HL-60/S4 (cell line): Measurements from ENCODE around the gene STAG1.
"Not testable (repeated sequence)": the region's sequence is repeated elsewhere in the genome, so short reads cannot be mapped to it uniquely, and the experiment has no call there.

ENCODE experiments used
- in situ Hi-C: fragments of 300-500 bp; cut with MboI; formaldehyde crosslinking; loops from 2 replicates; pipeline ENCODE4 v1.14.3; 2022; ENCODE audit warnings: low sequenced_read_pairs

Gene STAG1

DNA sequence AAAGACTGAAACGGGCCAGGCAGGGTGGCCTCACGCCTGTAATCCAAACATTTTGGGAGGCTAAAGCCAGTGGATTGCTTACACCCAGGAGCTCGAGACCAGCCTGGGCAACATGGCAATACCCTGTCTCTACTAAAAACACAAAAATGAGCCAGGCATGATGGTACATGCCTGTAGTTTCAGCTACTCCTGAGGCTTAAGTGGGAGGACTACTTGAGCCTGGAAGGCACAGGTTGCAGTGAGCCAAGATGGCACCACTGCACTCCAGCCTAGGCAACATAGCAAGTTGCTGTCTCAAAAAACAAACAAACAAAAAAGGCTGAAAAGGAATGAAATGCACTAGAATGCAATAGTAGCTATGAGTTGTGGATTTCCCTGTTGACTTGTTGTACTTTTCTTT lies 94.7 kb downstream of the STAG1 start:
- in situ Hi-C loops = no loop called here

DNA sequence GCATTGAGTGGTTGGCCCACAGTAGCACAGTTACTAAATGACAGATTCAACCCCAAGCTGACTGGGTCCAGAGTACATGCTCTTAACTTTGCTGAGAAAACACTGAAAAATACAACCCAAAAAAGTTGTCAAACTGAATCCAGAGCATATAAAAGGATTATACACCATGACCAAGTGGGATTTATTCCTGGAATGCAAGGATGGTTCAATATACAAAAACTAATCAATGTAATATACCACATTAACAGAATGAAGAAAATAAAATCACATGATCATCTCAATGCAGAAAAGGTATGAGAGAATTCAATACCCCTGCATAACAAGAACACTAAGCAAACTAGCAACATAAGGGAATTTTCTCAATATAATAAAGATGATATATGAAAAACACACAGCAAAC lies 98.5 kb downstream of the STAG1 start:
- in situ Hi-C loops = no loop called here

DNA sequence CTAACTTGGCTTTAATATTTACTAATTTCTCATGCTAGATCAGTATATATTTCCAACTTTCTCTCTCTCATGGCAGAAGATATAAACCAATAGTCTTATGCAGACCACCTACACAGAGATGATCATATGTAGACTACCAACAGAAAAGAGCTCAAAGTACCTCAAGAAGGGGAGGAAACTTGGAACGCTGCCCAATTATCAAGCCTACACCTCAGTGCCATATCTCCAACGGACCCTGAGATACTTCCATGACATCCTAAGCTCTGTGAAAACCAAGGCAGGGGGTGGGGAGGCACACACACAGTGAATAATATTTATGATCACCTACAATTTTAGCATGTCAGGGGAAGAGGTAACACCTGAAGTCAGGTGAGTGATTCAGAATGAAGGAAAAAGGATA lies 100.6 kb downstream of the STAG1 start:
- in situ Hi-C loops = no loop called here

DNA sequence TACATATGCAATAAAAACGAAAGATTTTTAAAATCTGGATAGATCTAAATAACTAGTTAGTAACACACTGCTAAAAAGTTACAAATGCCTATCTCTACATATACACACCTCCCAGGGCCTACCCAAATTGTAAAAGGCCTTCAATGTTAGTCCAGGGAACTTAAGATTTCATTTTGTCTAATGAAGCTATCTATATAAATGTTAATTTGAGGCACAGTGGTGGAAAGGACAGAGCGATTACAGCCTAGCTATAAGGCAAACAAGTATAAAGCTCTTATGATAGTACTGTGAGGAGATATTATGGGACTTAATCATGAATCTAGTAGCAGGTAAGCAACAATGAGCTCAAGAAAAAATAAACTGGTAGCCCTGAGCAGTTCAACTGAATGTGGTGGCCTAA lies 101.7 kb downstream of the STAG1 start:
- in situ Hi-C loops = no loop called here

DNA sequence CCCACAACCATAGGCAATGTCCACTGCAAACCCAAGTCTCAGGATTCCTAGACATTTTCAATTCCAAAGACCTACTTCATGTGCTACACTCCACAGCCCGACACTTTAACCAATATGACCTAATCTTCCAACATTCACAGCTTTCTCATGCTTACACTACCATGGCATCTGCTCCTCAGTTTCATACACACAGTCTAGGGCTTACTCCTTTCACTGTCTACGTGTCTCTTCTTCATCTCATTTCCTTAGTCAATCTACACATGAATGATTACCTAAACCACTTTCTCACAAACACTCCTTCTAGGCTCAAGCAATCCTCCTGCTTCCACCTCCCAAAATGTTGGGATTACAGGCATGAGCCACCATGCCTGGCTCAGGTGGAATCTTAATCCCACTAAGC lies 106.3 kb downstream of the STAG1 start:
- in situ Hi-C loops = no loop called here

DNA sequence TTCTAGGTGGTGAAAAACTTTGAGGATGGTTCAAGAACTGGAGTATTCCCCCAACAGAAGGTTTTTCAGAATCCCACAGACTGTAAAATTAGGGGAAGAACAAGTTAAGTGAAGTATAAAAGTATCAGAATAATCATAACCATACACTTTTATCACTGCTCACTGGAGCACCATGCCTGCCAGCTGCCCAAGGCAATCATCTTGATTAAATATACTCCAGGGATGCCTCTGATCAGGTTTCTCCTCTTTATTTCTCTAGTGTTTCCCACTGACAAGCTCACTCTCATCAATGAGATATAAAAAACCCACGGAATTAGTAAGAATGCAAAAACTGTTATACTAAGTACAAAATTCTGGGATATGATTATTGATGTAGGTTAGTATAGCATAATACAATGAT lies 108.0 kb downstream of the STAG1 start:
- in situ Hi-C loops = no loop called here

DNA sequence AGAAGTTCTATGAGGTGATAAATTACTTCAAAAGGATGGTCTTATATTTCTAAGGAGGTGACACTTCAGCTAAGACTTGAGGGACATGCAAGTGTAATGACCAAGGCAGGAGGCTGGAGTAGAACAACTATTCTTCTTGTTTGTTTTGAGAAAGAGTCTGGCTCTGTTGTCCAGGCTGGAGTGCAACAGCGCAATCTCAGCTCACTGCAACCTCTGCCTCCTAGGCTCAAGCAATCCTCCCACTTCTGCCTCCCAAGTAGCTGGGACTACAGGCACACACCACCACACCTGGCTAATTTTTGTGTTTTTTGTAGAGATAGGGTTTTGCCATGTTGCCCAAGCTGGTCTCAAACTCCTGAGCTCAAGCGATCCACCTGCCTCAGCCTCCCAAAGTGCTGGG lies 108.8 kb downstream of the STAG1 start:
- in situ Hi-C loops = not testable (repeated sequence)

DNA sequence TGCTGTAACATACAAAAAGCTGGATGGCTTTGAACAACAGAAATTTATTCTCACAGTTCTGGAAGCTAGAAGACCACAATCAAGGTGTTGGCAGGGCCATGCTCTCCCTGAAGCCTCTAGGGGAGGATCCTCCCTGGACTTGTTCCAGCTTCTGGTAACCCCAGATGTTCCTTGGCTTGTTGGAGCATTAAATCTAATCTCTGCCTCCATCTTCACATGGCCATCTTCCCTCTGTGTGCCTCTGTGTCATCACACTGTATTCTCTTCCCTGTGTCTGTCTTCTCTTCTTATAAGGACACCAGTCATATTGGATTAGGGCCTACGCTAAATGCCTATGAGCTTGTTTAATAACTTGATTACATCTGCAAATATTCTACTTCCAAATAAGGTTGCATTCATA lies 109.5 kb downstream of the STAG1 start:
- in situ Hi-C loops = no loop called here

DNA sequence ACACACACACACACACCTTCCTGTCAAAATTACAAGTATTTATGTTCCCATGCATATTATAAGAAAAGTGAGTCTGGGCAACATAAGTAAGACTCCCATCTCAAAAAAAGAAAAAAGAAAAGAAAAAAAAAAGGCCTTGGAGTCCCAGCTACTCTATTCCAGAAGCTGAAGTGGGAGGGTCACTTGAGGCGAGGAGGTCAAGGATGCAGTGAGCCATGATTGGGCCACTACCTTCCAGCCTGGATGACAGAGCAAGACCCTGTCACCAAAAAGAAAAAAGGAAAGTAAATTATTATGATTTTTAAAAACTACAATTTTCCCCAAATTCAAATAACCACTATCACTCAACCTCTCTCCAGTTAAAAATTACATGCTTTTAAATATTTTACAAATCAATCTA lies 113.1 kb downstream of the STAG1 start:
- in situ Hi-C loops = no loop called here

DNA sequence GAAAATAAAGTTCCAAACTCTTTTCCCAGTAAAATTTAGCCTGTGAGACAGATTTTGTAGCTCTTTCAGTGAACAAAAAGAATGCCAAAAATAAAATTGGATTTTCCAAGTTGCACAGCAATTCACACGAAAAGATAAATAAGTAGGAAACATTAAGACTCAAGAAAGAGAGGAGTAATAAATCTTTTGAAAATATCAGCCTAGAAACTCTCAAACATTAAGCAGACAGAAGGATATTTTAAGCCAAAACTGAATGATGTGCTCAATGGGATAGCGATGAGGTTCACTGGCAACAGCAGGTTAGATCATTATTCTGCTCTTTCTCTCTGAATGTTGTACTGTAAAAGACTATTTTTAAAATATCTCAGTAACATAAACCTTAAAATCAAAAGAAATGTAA lies 115.0 kb downstream of the STAG1 start:
- in situ Hi-C loops = no loop called here

DNA sequence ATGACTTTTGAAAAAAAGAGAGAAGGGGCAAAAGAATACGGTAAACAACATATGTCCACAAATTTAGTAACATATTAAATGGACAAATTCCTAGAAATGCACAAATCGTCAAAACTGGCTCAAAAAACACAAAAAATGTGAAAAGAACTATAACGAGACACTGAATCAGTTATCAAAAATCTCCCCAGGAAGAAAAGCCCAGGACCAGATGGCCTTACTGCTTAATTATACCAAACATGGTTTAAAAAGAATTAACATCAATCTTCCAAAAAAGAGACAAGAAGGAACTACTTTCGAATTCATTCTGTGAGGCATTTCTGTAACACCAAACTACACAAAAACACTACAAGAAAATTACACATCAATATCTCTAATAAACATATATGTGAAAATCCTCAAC lies 117.4 kb downstream of the STAG1 start:
- in situ Hi-C loops = no loop called here

DNA sequence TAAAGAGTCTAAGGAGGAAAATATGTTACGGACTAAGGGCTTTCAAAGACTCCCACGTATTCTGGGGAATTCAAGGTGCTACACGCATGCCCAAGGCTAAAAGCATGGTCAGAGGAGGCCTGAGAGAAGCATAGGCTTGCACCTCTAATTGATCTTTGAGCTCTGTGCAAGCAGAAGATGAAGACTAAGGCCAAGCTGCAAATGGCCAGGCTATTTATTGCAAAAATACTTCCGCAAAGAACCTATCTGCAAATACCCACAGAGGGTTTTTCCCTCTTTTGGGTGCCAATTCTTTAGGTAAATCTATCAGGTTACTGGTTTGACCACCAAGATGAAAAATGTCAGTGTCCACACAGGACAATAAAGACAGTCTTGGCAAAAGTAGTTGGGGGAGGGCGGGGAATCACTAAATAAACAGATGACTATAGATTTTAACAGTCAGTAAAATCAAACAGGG lies 119.5 kb downstream of the STAG1 start:
- in situ Hi-C loops = no loop called here

DNA sequence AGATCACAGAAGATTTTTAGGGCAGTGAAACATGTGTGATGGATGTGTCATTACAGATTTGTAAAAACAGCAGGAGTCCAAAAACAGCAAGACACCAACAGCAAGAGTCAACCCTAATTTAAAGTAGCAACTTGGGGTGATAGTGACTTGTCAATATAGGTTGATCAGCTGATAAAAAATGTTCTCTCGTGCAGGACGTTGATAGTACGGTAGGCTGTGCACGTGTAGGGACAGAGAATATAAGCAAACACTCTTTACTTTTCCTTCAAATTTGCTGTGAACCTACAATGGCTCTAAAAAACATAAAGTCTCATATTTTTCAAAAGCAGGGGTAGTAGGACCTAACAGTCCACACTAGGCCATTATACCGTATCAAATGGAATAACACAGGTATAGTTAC lies 120.8 kb downstream of the STAG1 start:
- in situ Hi-C loops = no loop called here

DNA sequence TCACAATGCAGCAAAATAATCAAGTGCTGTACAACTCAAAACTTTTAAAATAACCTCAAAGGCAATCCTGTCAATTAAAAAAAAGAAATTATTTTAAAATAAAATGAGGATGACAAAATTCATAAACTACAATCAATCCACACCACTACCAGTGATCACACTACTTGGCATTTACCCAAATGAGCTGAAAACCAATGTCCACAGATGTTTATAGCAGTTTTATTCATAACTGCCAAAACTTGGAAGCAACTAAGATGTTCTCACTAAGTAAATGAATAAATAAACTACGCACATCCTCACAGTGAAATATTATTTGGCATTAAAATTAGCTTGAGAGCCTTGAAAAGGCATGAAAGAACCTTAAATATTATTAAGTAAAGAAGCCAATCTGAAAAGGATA lies 121.3 kb downstream of the STAG1 start:
- in situ Hi-C loops = no loop called here

DNA sequence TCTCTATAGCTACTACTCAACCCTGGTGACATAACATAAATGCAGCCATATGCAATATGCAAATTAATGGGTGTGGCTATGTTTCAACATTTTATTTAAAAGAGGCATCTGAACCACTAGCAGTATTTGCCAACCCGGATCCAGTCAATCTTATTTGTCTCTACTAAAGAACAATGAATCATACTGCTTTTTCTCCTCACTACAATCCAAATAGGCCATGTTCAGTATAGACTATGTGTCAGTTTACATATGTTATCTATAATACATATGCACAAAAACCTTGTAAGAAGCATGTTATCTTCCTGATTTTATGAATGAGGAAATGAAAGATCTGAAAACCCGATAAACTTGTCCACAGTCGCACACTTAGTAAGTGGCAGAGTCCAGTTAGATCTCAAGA lies 125.7 kb downstream of the STAG1 start:
- in situ Hi-C loops = no loop called here

DNA sequence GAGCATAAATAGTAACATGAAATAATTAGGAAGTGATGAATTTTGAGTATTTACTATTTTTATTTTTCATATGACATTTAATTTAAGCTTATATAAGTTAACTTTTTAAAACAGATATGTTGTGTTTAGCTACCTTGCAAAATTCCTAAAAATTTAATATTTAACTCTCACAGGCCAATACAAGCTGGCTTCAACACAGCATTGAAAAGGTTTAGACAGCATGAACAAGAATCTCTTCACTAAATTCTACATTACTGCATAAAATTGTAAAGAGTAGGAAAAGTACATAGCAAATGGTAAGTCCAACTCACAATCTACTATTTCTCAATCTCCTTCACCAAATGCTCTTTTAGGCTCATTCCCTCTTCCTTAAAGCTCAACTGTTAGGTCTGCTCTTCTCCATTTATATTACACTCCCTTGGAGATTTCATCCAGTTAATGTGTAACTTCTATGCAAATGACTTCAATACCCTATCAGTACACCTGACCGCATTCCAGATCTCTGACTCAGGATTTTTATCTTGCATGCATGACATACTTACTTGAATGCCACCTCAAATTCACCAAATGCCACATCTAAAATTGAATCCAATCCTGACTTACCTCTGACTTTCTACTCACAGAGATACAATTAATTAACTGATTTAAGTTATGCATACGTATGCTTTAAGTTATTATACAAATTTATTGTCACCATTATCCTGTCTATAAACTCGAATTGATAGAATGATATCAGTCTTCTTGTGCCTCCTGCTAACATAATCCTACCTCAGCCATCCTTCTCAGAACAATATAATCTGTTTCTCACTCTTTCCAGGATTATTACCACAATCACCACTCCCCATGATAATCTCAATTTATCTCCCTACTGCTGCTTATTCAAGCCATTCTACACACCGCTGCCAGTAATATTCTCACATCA lies 127.0 kb downstream of the STAG1 start:
- in situ Hi-C loops = no loop called here

DNA sequence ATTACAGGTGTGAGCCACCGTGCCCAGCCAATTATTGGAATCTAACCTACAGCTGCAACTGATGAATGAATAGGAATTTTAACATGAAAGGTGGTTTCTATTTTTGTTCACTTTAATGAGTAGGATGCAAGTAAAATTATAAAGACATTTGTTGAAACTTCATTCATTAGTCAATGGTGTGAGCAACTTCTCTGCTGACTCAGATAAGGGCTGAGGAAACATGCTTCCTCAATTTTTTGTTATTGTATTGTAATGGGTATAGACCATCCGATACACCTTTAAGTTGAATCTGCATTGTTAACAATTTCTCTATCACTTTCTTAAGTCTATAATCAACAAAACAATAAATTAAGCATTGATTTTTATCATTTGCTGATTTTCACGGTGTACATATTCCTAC lies 127.8 kb downstream of the STAG1 start:
- in situ Hi-C loops = no loop called here

DNA sequence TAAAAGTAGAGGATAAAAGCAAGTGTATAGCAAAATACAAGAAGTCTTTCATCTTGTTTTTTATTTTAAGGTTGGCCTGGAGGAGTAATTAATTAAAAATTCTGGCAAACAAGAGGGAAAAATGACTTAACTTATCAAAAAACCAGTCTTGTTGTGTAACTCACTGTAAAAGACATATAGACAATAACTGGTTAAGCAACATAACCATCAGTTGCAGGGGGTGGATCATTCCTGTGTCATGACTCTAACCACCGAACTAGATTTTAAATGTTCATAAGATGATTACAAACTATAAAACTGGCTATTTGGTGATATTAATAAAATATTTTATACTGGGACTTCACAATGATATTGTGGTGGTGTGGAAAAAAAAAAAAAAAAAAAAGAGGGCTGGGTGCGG lies 130.6 kb downstream of the STAG1 start:
- in situ Hi-C loops = no loop called here

DNA sequence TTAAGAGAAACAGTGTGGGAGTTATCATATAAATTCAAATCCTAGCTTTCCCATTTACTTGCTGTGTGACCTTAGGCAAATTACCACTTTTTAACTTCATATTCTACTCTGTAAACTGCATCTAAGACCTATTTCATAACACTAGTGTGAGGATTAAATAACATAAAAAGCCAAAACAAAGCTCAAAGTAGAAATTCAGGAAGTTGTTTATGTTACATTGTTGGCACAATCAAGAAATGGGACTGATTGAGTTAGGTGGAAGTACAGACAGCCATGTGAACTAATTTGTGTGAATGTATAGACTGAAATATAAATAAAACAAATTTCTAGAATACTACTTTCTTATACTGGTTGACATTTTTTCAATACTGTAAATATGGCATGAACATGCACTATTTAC lies 131.7 kb downstream of the STAG1 start:
- in situ Hi-C loops = no loop called here

DNA sequence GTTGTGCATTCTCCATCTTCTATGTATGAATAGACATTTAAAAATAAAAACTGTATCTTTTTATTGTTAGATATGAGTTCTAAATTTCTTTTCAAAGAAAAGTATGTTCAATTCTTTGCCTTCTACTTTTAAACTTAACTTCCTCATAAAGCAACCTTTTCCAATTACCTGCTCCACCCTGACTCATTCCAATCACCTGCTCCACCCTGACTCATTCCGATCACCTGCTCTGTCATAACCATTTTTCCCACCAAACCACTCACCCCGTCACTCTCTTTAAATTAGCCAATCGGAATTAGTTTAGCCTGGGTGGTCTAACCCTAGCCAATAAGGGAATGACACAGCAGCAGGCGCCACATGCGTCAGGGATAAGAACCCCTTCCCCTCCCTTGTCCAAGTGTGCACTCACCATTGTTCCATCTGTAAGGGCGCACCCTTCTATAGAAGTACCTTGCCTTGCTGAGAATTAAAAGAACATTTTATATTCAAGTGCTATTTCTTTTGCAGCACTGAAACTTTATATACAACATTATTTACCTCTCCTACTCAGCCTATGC lies 134.1 kb downstream of the STAG1 start:
- in situ Hi-C loops = not testable (repeated sequence)

DNA sequence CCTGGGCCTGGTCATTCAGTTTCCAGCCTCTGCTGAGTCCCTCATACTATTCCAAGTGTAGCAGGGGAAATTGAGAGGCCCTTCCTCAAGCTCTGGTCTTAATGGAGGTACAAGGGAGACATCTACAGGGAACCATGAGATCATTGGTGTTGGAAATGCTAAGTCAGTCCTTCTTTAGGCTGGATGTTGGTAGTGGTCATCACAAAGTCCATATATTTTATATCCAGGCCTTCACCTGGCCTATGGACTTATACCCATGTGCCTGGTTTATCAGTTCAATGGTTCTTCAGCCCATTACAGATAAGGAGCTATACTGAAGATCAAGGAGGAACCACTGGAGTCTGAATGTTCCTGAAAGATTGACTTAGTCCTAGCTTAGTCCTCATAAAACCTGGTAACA lies 135.0 kb downstream of the STAG1 start:
- in situ Hi-C loops = no loop called here

DNA sequence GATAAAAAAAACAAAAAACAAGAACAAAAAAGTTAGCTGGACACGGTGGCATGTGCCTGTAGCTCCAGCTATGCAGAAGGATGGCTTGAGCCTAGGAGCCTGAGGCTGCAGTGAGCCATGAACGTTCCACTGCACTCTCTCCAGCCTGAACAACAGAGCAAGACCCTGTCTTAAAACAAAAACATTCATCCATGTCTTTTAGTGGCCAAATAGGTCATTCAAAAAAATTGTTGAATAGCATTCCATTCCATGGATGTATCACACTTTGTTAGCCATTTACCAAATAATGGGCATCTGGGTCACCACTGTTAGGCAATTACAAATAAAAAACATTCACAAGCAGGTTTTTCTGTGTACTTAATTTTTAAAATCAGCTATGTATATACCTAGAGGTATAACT lies 139.7 kb downstream of the STAG1 start:
- in situ Hi-C loops = no loop called here

DNA sequence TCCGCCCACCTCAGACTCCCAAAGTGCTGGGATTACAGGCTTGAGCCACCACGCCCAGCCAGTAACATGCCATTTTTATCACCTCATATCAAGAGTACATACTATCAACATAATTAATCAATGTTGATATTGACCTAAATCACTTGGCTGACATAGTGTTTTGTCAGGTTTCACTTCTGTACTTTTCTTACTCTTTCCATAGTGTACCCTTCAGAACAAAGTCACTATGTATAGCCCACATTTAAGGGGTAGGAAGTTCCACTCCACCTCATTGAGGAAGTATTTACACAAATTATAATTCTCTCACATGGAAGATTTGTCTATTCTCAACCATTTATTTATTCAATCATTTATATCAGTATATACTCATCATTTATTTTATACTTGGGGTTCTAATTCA lies 145.2 kb downstream of the STAG1 start:
- in situ Hi-C loops = no loop called here
